Keratinocyte (primary cell): Measurements from ENCODE around the gene RGS17.

Experiments used
- CTCF ChIP-seq, 3 experiments: IDR thresholded peaks in 1 of 3; conservative IDR thresholded peaks in 1 of 3; optimal IDR thresholded peaks in 1 of 3; 2 replicates in 2 of 3; 3 replicates in 1 of 3; pipeline versions ENCODE3 to v1.5.1; 2011; ENCODE audit warnings: low read length in 3 of 3, mild to moderate bottlenecking in 3 of 3, moderate library complexity in 2 of 3, control low read depth in 1 of 3, inconsistent platforms in 1 of 3; ENCODE audit not compliant: insufficient read depth in 2 of 3; ENCODE audit errors: extremely low read depth in 1 of 3
- EZH2 ChIP-seq: IDR thresholded peaks from one replicate; pipeline ENCODE4 v1.6.1; 2012; ENCODE audit warnings: inconsistent platforms, mild to moderate bottlenecking, low read length, moderate library complexity

- TF ChIP-seq EZH2 (no peak), CTCF (optimal IDR thresholded peaks at IDR 0.05 in 1 of 3, IDR thresholded peaks at IDR 0.05 in 1 of 3, conservative IDR thresholded peaks at IDR 0.05 in 1 of 3; ENCODE audit: extremely low read depth in 1 of 3, insufficient read depth in 2 of 3, low read length in 3 of 3) (no peak)
These were observed 47.2 kb downstream of the RGS17 start for GRCh38 chr6:153083869-153084268.
